ENCODE results near the gene TMEM63B.
A peak's percentile ranks its signal among the peaks of the same experiment; 100 is the strongest.
"Not testable (repeated sequence)": the region's sequence is repeated elsewhere in the genome, so short reads cannot be mapped to it uniquely, and the experiment has no call there.

The TMEM63B gene

DNA sequence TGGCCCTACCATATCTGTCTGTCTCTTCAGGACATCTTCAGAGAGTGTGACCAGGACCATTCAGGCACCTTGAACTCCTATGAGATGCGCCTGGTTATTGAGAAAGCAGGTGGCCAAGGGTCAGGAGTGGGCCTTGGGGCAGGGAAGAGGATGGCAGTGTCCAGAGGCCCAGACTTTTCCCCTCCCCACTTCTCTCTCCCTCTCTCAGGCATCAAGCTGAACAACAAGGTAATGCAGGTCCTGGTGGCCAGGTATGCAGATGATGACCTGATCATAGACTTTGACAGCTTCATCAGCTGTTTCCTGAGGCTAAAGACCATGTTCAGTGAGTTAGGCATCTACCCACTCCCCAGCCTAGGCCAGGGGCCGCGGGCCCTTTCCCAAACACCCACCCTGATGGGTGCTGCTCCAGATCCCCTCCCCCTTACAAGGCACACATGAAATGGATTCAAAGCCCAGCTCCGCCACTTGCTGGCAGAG lies 55.6 kb downstream of the TMEM63B start:
- H3K4me3 ChIP-seq: no peak overlapping the region
- peak overlapping the region in 1 of 21 experiments; percentile 3 for H3K27ac ChIP-seq

GRCh38 chr6:44183783-44184182 lies 56.4 kb downstream of the TMEM63B start:
- no peak overlapping the region for H3K27ac ChIP-seq
- H3K4me3 ChIP-seq: no peak overlapping the region

GRCh38 chr6:44185356-44185755 lies 58.0 kb downstream of the TMEM63B start:
- not testable (repeated sequence) for H3K27ac ChIP-seq

GRCh38 chr6:44185953-44186634 lies 58.7 kb downstream of the TMEM63B start:
- peak overlapping the region in 8 of 21 experiments; percentile 1 to 38 (median 28) for H3K27ac ChIP-seq

More at GRCh38 chr6:44185356-44185755, 58.0 kb downstream of the TMEM63B start:
- H3K4me3 ChIP-seq: not testable (repeated sequence)

GRCh38 chr6:44186635-44187025 lies 59.3 kb downstream of the TMEM63B start:
- H3K27ac ChIP-seq: peak overlapping the region in 6 of 21 experiments; percentile 13 to 38 (median 34)
- H3K4me3 ChIP-seq: no peak overlapping the region

More at GRCh38 chr6:44185953-44186634, 58.7 kb downstream of the TMEM63B start:
- H3K4me3 ChIP-seq: no peak overlapping the region

DNA sequence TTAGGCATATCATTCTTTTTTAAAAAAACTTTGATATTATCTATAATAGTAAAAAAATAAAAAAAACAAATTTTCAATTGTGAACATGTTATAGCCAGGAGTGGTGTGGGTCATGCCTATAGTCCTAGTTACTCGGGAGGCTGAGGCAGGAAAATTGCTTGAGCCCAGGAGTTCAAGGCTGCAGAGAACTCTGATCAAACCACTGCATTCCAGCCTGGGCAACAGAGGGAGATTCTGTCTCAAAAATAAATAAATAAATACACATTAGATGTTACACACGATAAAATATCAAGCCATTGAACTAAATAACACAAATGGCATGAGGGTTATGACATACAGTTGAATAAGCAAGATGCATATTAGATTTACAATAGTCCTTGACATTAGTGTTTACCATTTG lies 61.5 kb downstream of the TMEM63B start:
- H3K4me3 ChIP-seq: no peak overlapping the region

DNA sequence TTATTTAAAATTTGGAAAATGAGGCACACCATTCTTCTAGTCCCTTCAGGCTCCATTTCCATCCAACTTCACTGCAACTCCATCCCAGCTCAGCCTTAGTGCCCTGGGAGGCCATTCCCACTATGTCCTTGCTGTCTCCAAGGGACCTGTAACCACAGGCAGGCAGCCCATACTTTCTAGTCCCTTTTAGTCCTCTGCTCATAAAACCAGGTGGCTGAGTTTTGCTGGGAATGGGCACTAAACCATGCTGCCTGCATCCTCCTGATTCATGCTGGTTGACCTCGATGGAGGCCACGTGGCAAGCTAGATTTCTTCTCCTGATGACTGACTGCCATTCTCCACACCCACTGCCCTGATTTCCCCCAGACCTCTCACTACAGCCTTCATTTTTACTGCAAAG lies 61.9 kb downstream of the TMEM63B start:
- no peak overlapping the region for H3K27ac ChIP-seq

More for the DNA sequence above, 61.5 kb downstream of the TMEM63B start:
- no peak overlapping the region for H3K27ac ChIP-seq

GRCh38 chr6:44190715-44191114 lies 63.4 kb downstream of the TMEM63B start:
- H3K4me3 ChIP-seq: no peak overlapping the region
- H3K27ac ChIP-seq: no peak overlapping the region

More for the DNA sequence above, 61.9 kb downstream of the TMEM63B start:
- H3K4me3 ChIP-seq: no peak overlapping the region

GRCh38 chr6:44192428-44193041 lies 65.2 kb downstream of the TMEM63B start:
- Histone ChIP-seq H3K27ac (peak overlapping the region in 3 of 21 experiments; percentile 9 to 50 (median 11)), H3K4me3 (peak overlapping the region in 1 of 7 experiments; percentile 2)

DNA sequence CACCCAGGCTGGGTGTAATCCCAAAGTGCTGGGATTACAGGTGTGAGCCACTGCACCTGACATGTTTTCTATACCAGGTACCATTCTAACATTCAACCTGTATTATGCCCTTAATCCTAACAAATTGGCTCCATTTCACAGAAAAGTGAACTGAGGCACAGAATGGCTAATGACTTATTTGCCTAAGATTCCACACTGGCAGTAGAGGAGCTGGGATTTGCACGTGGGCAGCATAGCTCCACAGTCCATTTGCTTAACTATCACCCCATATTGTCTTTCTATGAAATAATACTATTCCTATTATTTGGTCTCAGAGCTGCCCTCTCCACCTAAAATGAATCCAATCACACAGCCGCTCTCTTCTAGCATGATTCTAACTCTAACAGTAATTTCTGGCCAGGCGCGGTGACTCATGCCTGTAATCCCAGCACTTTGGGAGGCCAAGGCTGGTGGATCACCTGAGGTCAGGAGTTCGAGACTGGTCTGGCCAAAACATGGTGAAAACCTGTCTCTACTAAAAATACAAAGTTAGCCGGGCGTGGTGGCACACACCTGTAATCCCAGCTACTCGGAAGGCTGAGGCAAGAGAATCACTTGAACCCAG lies 66.1 kb downstream of the TMEM63B start:
- no peak overlapping the region for H3K27ac ChIP-seq
- no peak overlapping the region for H3K4me3 ChIP-seq

- Histone ChIP-seq H3K4me3 (no peak overlapping the region), H3K27ac (no peak overlapping the region)
Observed at GRCh38 chr6:44194326-44194725, 67.0 kb downstream of the TMEM63B start.

DNA sequence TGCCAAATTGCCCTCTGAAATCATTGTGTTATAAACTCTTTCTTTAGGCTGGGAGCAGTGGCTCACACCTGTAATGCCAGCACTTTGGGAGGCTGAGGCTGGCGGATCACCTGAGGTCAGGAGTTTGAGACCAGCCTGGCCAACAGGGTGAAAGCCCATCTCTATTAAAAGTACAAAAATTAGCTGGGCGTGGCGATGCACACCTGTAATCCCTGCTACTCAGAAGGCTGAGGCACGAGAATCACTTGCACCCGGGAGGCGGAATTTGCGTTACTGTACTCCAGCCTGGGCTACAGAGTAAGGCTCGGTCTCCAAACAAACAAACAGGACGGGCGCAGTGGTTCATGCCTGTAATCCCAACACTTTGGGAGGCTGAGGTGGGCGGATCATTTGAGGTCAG lies 69.0 kb downstream of the TMEM63B start:
- not testable (repeated sequence) for H3K4me3 ChIP-seq, H3K27ac ChIP-seq

GRCh38 chr6:44198684-44199083 lies 71.3 kb downstream of the TMEM63B start:
- Histone ChIP-seq H3K4me3 (no peak overlapping the region), H3K27ac (no peak overlapping the region)

DNA sequence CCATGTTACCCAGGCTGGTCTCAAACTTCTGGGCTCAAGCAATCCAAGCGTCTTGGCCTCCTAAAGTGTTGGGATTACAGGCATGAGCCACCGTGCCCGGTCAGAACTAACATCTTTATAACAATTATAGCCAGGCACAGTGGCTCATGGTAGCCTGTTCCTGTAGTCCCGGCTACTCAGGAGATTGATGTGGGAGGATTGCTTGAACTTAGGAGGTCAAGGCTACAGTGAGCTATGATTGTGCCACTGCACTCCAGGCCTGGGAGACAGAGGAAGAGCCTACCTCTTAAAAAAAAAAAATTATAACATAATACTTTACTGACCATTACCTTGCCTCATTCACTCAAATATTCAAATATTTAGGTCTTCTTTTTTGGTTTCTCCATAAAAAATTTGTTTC lies 72.5 kb downstream of the TMEM63B start:
- H3K4me3 ChIP-seq: no peak overlapping the region
- peak overlapping the region in 6 of 21 experiments; percentile 70 to 90 (median 82) for H3K27ac ChIP-seq

DNA sequence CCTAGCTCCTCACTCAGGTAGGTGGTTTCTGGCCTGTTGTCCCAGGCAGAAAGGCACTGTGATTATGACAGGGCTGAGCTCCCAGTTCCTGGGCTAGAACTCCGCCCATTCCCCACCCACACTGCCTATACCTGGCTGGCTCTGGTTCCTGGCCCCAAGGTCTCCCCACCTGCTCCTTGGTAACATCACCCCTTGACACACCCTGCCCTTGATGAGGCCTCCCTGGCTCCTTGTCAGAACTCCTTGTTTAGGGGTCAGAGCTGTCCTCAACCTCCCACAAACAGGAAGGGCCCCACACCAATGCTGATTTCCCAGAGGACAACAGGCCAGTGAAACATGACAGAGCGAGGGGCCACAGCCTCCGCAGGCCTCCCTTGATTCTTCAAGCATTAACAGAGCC lies 73.8 kb downstream of the TMEM63B start:
- Histone ChIP-seq H3K27ac (peak overlapping the region in 20 of 21 experiments; percentile 52 to 90 (median 81)), H3K4me3 (peak overlapping the region in 1 of 7 experiments; percentile 19)

- Histone ChIP-seq H3K27ac (peak overlapping the region in 20 of 21 experiments; percentile 52 to 90 (median 81)), H3K4me3 (peak overlapping the region in 1 of 7 experiments; percentile 19)
Observed at GRCh38 chr6:44201638-44202303, 74.4 kb downstream of the TMEM63B start.

- Histone ChIP-seq H3K27ac (peak overlapping the region in 19 of 21 experiments; percentile 0 to 90 (median 70)), H3K4me3 (no peak overlapping the region)
Observed at GRCh38 chr6:44202332-44202971, 75.1 kb downstream of the TMEM63B start.

GRCh38 chr6:44202972-44203750 lies 75.8 kb downstream of the TMEM63B start:
- H3K27ac ChIP-seq: peak overlapping the region in 16 of 21 experiments; percentile 0 to 90 (median 58)

GRCh38 chr6:44203955-44204354 lies 76.6 kb downstream of the TMEM63B start:
- Histone ChIP-seq H3K4me3 (no peak overlapping the region), H3K27ac (peak overlapping the region in 6 of 21 experiments; percentile 0 to 87 (median 42))

More at GRCh38 chr6:44202972-44203750, 75.8 kb downstream of the TMEM63B start:
- H3K4me3 ChIP-seq: no peak overlapping the region
